ENCODE data around the gene HPSE2. TPM values are rescaled to one million over a fixed set of nuclear protein-coding genes. Genes with fewer than 3 reads are reported as not detected.

HPSE2 gene
- total RNA-seq, 1 donor from 2014 or later, result not detected

- no peaks in the 10 kb centered on the region for H3K9me3 Mint-ChIP-seq
- intact Hi-C loops (cut with micrococcal nuclease), result no loop called here
- H3K4me3 Mint-ChIP-seq, result no peak overlapping the region
- peaks cover 11% of the 10 kb centered on the region for H3K36me3 Mint-ChIP-seq (ENCODE audit: low read depth)
- no peaks in the 10 kb centered on the region for H3K27me3 Mint-ChIP-seq (ENCODE audit: insufficient read depth)
- no peak overlapping the region for H3K27ac Mint-ChIP-seq
- peaks cover 15% of the 10 kb centered on the region for H3K4me1 Mint-ChIP-seq (ENCODE audit: low read depth)
- DNase-seq (ENCODE audit: low spot score), result no peak
Observed at GRCh38 chr10:98417481-98417959, 818.1 kb downstream of the HPSE2 start.

- DNase-seq (ENCODE audit: low spot score), result no peak
- Mint-ChIP-seq H3K9me3 (no peaks in the 10 kb centered on the region), H3K36me3 (ENCODE audit: low read depth) (peaks cover 11% of the 10 kb centered on the region), H3K27ac (no peak overlapping the region), H3K27me3 (ENCODE audit: insufficient read depth) (no peaks in the 10 kb centered on the region), H3K4me1 (ENCODE audit: low read depth) (peaks cover 15% of the 10 kb centered on the region), H3K4me3 (no peak overlapping the region)
- intact Hi-C loops (cut with micrococcal nuclease), result no loop called here
Observed at GRCh38 chr10:98416606-98417388, 818.9 kb downstream of the HPSE2 start.

- Mint-ChIP-seq H3K27me3 (ENCODE audit: insufficient read depth) (no peaks in the 10 kb centered on the region), H3K27ac (no peak overlapping the region), H3K36me3 (ENCODE audit: low read depth) (peaks cover 11% of the 10 kb centered on the region), H3K4me1 (ENCODE audit: low read depth) (peaks cover 15% of the 10 kb centered on the region), H3K9me3 (no peaks in the 10 kb centered on the region), H3K4me3 (no peak overlapping the region)
- intact Hi-C loops (cut with micrococcal nuclease), result no loop called here
- DNase-seq (ENCODE audit: low spot score), result no peak
Observed at GRCh38 chr10:98415731-98416119, 819.9 kb downstream of the HPSE2 start.

GRCh38 chr10:98414932-98415730 is 820.5 kb downstream of the HPSE2 start, which contains the start of gene PYROXD2:
TSS of gene PYROXD2 (minus strand) at chr10:98415182. CDS start at chr10:98415135, 47 bp downstream.
- peak within 1 kb of the TSS; percentile 80 for H3K4me3 Mint-ChIP-seq
- H3K4me1 Mint-ChIP-seq (ENCODE audit: low read depth), result peaks cover 15% of the 10 kb centered on the region
- peak within 1 kb of the TSS; percentile 62 for H3K27ac Mint-ChIP-seq
- H3K27me3 Mint-ChIP-seq (ENCODE audit: insufficient read depth), result no peaks in the 10 kb centered on the region
- intact Hi-C loops (cut with micrococcal nuclease), result no loop called here
- peaks cover 11% of the 10 kb centered on the region for H3K36me3 Mint-ChIP-seq (ENCODE audit: low read depth)
- peak; percentile 17 for DNase-seq (ENCODE audit: low spot score)
- no peaks in the 10 kb centered on the region for H3K9me3 Mint-ChIP-seq

- Mint-ChIP-seq H3K36me3 (ENCODE audit: low read depth) (peaks cover 8% of the 10 kb centered on the region), H3K9me3 (no peaks in the 10 kb centered on the region), H3K4me3 (peak overlapping the region; percentile 80), H3K27ac (peak overlapping the region; percentile 7), H3K4me1 (ENCODE audit: low read depth) (peaks cover 15% of the 10 kb centered on the region), H3K27me3 (ENCODE audit: insufficient read depth) (no peaks in the 10 kb centered on the region)
- no peak for DNase-seq (ENCODE audit: low spot score)
- intact Hi-C loops (cut with micrococcal nuclease), result no loop called here
Observed at GRCh38 chr10:98414578-98414931, 821.1 kb downstream of the HPSE2 start.

GRCh38 chr10:98411768-98412167 is 823.9 kb downstream of the HPSE2 start:
- Mint-ChIP-seq H3K27ac (no peak overlapping the region), H3K9me3 (no peaks in the 10 kb centered on the region), H3K36me3 (ENCODE audit: low read depth) (peaks cover 2% of the 10 kb centered on the region), H3K4me1 (ENCODE audit: low read depth) (peaks cover 15% of the 10 kb centered on the region), H3K4me3 (no peak overlapping the region), H3K27me3 (ENCODE audit: insufficient read depth) (no peaks in the 10 kb centered on the region)
- DNase-seq (ENCODE audit: low spot score), result no peak
- intact Hi-C loops (cut with micrococcal nuclease), result no loop called here

- peaks cover 15% of the 10 kb centered on the region for H3K4me1 Mint-ChIP-seq (ENCODE audit: low read depth)
- intact Hi-C loops (cut with micrococcal nuclease), result no loop called here
- no peak overlapping the region for H3K4me3 Mint-ChIP-seq
- no peaks in the 10 kb centered on the region for H3K27me3 Mint-ChIP-seq (ENCODE audit: insufficient read depth)
- peaks cover 2% of the 10 kb centered on the region for H3K36me3 Mint-ChIP-seq (ENCODE audit: low read depth)
- no peaks in the 10 kb centered on the region for H3K9me3 Mint-ChIP-seq
- H3K27ac Mint-ChIP-seq, result no peak overlapping the region
- no peak for DNase-seq (ENCODE audit: low spot score)
Observed at GRCh38 chr10:98411166-98411565, 824.5 kb downstream of the HPSE2 start.

- Mint-ChIP-seq H3K4me1 (ENCODE audit: low read depth) (peaks cover 15% of the 10 kb centered on the region), H3K27me3 (ENCODE audit: insufficient read depth) (no peaks in the 10 kb centered on the region), H3K27ac (no peak overlapping the region), H3K4me3 (no peak overlapping the region), H3K36me3 (ENCODE audit: low read depth) (peaks cover 2% of the 10 kb centered on the region), H3K9me3 (no peaks in the 10 kb centered on the region)
- intact Hi-C loops (cut with micrococcal nuclease), result no loop called here
- DNase-seq (ENCODE audit: low spot score), result no peak
Observed at GRCh38 chr10:98410759-98411158, 824.9 kb downstream of the HPSE2 start.

GRCh38 chr10:98410135-98410743 is 825.4 kb downstream of the HPSE2 start:
- no peaks in the 10 kb centered on the region for H3K27me3 Mint-ChIP-seq (ENCODE audit: insufficient read depth)
- H3K9me3 Mint-ChIP-seq, result no peaks in the 10 kb centered on the region
- intact Hi-C loops (cut with micrococcal nuclease), result no loop called here

GRCh38 chr10:98408799-98409198 is 826.9 kb downstream of the HPSE2 start:
- H3K9me3 Mint-ChIP-seq, result no peaks in the 10 kb centered on the region

More at GRCh38 chr10:98410135-98410743, 825.4 kb downstream of the HPSE2 start:
- no peak for DNase-seq (ENCODE audit: low spot score)
- Mint-ChIP-seq H3K27ac (no peak overlapping the region), H3K4me1 (ENCODE audit: low read depth) (peaks cover 13% of the 10 kb centered on the region), H3K36me3 (ENCODE audit: low read depth) (peaks cover 2% of the 10 kb centered on the region), H3K4me3 (no peak overlapping the region)

GRCh38 chr10:98407744-98408241 is 827.9 kb downstream of the HPSE2 start:
- Mint-ChIP-seq H3K4me1 (ENCODE audit: low read depth) (peaks cover 17% of the 10 kb centered on the region), H3K27ac (no peak overlapping the region), H3K27me3 (ENCODE audit: insufficient read depth) (no peaks in the 10 kb centered on the region), H3K4me3 (no peak overlapping the region), H3K9me3 (no peaks in the 10 kb centered on the region), H3K36me3 (ENCODE audit: low read depth) (no peaks in the 10 kb centered on the region)
- DNase-seq (ENCODE audit: low spot score), result no peak
- intact Hi-C loops (cut with micrococcal nuclease), result no loop called here

More at GRCh38 chr10:98408799-98409198, 826.9 kb downstream of the HPSE2 start:
- Mint-ChIP-seq H3K4me1 (ENCODE audit: low read depth) (peaks cover 12% of the 10 kb centered on the region), H3K27me3 (ENCODE audit: insufficient read depth) (no peaks in the 10 kb centered on the region), H3K27ac (no peak overlapping the region), H3K36me3 (ENCODE audit: low read depth) (no peaks in the 10 kb centered on the region), H3K4me3 (no peak overlapping the region)
- DNase-seq (ENCODE audit: low spot score), result no peak
- intact Hi-C loops (cut with micrococcal nuclease), result no loop called here

Data from activated T-helper 1 cell treated with anti-CD3 and anti-CD28 coated beads, Interleukin-12 subunit alpha, Interleukin-12 subunit beta, Interleukin-2, Interleukin-4 antibody, amounts not matched to agents 30 ng/mL and 10 ng/mL and 1 ng/mL, durations not matched to agents 14 hours and 24 hours and 36 hours (primary cell).